DOHH2 (cell line): ENCODE results near the gene PSORS1C2.

Experiments
- CTCF ChIP-seq: fragments of 200-600 bp; sonication (generic); IDR thresholded peaks from one replicate; pipeline ENCODE4 v1.5.1; 2014; ENCODE audit warnings: antibody characterized with exemption, mild to moderate bottlenecking, low read depth, low read length; ENCODE audit not compliant: poor library complexity, severe bottlenecking
- EZH2phosphoT487 ChIP-seq: fragments of 200-600 bp; sonication (generic); IDR thresholded peaks from 2 replicates; pipeline ENCODE4 v1.6.1; 2017; ENCODE audit warnings: borderline replicate concordance, mild to moderate bottlenecking, antibody characterized with exemption, low read length, moderate library complexity, mixed read lengths

DNA sequence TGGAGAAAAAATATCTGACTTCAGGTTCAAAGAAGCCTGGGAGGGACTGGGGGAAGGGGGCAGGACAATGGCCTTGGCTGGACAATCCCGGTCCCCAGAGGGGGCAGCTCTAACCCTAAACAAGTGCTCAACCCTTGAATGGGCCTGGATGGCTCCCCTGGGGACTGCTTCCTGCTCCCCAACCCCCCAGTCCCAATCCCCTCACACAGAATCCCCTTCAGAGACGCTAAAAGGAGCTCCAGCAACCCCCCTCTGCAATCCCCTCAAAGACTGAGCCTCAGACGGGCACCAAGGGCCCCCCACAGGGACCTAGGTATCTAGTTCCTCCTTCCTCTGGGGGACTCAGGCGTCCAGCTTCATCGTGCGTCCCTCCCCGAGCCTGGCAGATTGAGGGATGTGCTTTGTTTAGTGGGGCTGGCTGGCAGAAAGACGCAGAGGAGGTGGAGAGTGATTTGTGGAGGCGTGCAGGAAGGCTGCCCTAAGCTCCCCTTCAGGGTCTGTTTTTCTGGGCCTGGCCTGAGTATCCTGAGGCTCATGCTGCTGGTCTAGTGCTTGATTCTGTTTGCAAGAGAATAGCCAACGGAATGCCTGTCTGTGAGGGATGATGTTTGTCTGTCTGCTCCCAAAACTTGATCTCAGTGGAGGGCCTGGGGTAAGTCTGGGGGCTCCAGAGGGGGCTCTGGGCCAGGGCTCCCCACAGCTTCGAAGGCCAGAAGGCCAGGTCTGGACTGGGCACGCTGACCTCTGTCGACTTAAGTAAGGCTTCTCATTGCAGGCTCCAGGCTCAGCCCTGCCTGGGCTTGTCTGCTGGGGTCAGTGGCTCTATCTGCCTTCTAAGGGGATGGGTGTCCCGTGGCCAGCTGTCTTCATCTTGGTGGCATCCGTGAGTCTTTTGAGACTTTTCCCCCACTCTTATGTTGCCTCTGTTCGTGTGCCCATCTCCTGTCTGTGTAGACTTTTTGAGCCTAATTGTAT is 33.4 kb upstream of the PSORS1C2 start:
- TF ChIP-seq CTCF (no peak), EZH2phosphoT487 (no peak)
